Measurements from ENCODE around the gene OPCML. TPM values are rescaled to one million over a fixed set of nuclear protein-coding genes. Genes with fewer than 3 reads are reported as not detected.

Gene OPCML
- total RNA-seq, 1 donor from 2014 or later = 1.2 TPM

DNA sequence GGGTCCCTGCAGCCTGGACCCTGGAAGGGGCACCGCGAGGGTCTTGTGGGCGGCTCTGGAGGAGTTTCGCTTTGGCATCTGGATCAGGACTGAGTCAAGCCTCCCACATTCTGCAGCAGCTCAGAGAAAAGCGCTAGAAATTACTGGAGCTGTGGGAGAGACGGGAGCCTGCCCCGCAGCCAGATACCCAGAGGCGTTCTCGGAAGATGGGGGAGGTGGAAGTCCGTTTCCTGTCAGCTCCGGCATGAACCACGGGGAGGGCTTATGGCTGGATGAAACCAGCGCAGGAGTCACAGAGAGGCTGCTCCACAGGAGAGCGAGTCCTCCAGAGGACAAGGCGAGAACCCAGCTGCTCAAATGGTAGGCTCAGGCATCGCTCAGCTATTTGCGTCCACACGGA lies 379.3 kb downstream of the OPCML start:
- Mint-ChIP-seq H3K4me3 (no peak overlapping the region), H3K27me3 (ENCODE audit: low read depth) (peaks cover 8% of the 10 kb centered on the region), H3K4me1 (peaks cover 5% of the 10 kb centered on the region), H3K36me3 (ENCODE audit: low read depth) (no peaks in the 10 kb centered on the region), H3K9me3 (no peaks in the 10 kb centered on the region), H3K27ac (ENCODE audit: unreplicated experiment) (no peak overlapping the region)
- DNase-seq (ENCODE audit: low read depth, low spot score) = no peak
- TF ChIP-seq, protein P1, sequence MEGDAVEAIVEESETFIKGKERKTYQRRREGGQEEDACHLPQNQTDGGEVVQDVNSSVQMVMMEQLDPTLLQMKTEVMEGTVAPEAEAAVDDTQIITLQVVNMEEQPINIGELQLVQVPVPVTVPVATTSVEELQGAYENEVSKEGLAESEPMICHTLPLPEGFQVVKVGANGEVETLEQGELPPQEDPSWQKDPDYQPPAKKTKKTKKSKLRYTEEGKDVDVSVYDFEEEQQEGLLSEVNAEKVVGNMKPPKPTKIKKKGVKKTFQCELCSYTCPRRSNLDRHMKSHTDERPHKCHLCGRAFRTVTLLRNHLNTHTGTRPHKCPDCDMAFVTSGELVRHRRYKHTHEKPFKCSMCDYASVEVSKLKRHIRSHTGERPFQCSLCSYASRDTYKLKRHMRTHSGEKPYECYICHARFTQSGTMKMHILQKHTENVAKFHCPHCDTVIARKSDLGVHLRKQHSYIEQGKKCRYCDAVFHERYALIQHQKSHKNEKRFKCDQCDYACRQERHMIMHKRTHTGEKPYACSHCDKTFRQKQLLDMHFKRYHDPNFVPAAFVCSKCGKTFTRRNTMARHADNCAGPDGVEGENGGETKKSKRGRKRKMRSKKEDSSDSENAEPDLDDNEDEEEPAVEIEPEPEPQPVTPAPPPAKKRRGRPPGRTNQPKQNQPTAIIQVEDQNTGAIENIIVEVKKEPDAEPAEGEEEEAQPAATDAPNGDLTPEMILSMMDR (conservative IDR thresholded peaks at IDR 0.05) = no peak

DNA sequence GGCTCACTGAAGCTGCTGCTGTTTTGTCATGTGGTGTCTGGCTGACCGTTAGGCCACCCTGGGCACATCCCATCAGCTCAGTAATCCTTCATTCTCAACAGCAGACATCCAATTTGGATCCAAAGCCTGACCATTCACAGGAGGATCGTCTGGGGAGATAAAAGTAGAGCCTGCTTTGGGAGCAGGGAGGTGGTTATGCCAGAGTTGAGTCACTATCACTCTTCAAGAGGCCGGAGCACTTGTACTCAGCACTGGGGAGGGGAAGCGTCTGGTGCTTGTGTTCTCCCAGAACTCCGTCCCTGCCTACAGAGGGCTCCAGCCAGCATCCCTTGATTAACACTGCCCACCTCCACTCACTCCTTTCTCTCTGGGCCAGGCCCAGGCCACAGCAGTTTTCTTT lies 382.6 kb downstream of the OPCML start:
- TF ChIP-seq, protein P1 (conservative IDR thresholded peaks at IDR 0.05) = no peak
- H3K27me3 Mint-ChIP-seq (ENCODE audit: low read depth) = no peaks in the 10 kb centered on the region
- no peaks in the 10 kb centered on the region for H3K9me3 Mint-ChIP-seq
- peaks cover 17% of the 10 kb centered on the region for H3K4me1 Mint-ChIP-seq
- H3K4me3 Mint-ChIP-seq = no peak overlapping the region
- H3K36me3 Mint-ChIP-seq (ENCODE audit: low read depth) = no peaks in the 10 kb centered on the region
- no peak overlapping the region for H3K27ac Mint-ChIP-seq (ENCODE audit: unreplicated experiment)
- no peak for DNase-seq (ENCODE audit: low read depth, low spot score)

DNA sequence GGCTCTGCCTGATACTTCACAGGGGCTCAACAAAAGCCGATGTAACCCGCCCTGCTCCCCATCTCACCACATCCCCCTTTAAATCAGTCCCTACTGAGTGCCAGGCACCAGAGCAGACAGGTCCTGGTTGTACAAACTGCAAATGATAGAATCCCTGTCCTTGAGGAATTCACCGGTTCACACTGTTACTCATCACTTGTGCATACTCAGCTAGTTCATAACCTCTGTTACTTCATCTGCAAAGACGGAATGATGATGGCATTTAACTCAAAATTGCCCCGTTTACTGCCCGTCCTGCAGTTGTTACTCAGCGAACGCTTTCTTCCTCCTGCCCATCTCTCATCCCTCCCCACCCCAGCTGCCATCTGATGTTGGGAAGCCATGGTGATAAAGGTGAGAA lies 384.7 kb downstream of the OPCML start:
- Mint-ChIP-seq H3K9me3 (no peaks in the 10 kb centered on the region), H3K4me3 (no peak overlapping the region), H3K27me3 (ENCODE audit: low read depth) (no peaks in the 10 kb centered on the region), H3K36me3 (ENCODE audit: low read depth) (no peaks in the 10 kb centered on the region), H3K4me1 (peaks cover 17% of the 10 kb centered on the region), H3K27ac (ENCODE audit: unreplicated experiment) (no peak overlapping the region)
- DNase-seq (ENCODE audit: low read depth, low spot score) = no peak
- TF ChIP-seq, protein P1 (conservative IDR thresholded peaks at IDR 0.05) = no peak

DNA sequence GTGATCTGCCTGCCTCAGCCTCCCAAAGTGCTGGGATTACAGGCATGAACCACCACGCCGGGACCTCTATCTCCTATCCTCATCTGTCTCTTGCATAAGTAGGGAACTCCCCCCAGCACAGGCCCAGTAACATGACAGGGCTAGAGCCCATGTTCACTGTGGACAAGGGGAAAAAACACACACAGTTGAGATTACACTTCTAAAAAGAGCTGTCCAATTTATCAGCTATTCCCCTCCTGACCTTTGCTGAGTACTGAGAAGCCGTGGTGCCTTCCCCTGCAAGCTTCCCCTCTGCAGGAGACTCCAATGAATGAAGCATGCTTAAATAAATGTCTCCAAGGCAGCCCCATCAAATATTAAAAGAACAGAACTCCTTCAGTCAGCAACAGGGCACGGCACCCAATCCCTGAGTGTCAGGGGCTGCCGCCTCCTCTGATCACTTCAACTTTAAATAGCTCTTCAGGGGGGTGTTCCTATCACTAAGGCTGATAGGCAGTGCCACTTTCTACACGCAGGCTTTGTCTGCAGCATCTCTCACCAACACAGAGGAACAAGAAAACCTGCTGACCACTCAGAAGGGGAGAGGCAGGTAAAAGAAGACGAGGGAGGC lies 385.5 kb downstream of the OPCML start:
- Mint-ChIP-seq H3K36me3 (ENCODE audit: low read depth) (no peaks in the 10 kb centered on the region), H3K9me3 (peaks cover under 1% of the 10 kb centered on the region), H3K4me1 (peaks cover 12% of the 10 kb centered on the region), H3K27me3 (ENCODE audit: low read depth) (no peaks in the 10 kb centered on the region), H3K27ac (ENCODE audit: unreplicated experiment) (no peak overlapping the region), H3K4me3 (no peak overlapping the region)
- TF ChIP-seq, protein P1 (conservative IDR thresholded peaks at IDR 0.05) = no peak
- DNase-seq (ENCODE audit: low read depth, low spot score) = no peak

DNA sequence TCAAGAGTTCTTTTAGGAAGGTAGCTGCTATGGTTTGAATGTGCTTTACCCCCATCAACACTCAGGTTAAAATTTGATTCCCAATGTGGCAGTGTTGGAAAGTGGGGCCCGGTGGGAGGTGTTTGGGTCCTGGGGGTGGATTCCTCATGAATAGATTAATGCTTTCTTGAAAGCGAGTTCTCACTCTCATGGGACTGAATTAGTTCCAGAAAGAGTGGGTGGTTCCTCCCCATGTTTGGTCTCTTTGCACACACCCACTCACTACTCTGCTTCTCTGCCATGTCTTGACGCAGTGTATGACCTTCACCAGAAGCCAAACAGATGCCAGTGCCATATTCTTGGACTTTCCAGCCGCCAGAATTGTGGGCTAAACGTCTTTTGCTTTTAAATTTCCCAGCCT lies 394.4 kb downstream of the OPCML start:
- Mint-ChIP-seq H3K27me3 (ENCODE audit: low read depth) (peaks cover 4% of the 10 kb centered on the region), H3K9me3 (peaks cover 6% of the 10 kb centered on the region), H3K4me3 (no peak overlapping the region), H3K36me3 (ENCODE audit: low read depth) (no peaks in the 10 kb centered on the region), H3K4me1 (peaks cover 32% of the 10 kb centered on the region), H3K27ac (ENCODE audit: unreplicated experiment) (no peak overlapping the region)
- no peak for DNase-seq (ENCODE audit: low read depth, low spot score)
- TF ChIP-seq, protein P1 (conservative IDR thresholded peaks at IDR 0.05) = no peak

Measured in neural crest cell (in vitro differentiated cells).